GM18498 (cell line): ENCODE data around the gene BBS9.

Experiments
- ATAC-seq: cut with Tn5 transposase; IDR thresholded peaks from one replicate; pipeline ENCODE4 v1.9.1; 2021; ENCODE audit warnings: mild to moderate bottlenecking, moderate library complexity; ENCODE audit not compliant: unreplicated experiment

BBS9 gene

GRCh38 chr7:33582533-33582932 is 453.2 kb downstream of the BBS9 start:
- no peak for ATAC-seq

GRCh38 chr7:33589911-33590310 is 460.5 kb downstream of the BBS9 start:
- no peak for ATAC-seq

- no peak for ATAC-seq
Measured at GRCh38 chr7:33590916-33591315, 461.6 kb downstream of the BBS9 start.

DNA sequence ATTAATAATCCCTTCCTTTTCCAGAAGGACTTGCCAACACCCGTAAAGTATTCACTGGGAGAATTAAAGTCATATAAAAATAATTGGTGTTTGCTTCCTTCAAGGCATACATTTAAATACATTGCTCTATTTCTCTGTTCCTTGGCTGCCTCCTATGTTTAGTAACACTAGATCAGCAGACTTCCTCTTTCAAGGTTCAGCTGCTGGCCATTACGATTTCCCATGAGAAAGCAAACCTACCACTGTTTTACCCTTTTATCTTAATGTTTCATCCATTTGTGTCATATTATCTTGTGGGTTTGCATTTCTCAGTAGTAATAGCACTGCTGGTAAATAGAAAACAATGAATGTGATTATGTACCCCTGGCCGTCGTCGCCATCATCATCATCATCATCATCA is 462.1 kb downstream of the BBS9 start:
- ATAC-seq: no peak

- ATAC-seq: no peak
Measured at GRCh38 chr7:33592718-33593117, 463.4 kb downstream of the BBS9 start.

DNA sequence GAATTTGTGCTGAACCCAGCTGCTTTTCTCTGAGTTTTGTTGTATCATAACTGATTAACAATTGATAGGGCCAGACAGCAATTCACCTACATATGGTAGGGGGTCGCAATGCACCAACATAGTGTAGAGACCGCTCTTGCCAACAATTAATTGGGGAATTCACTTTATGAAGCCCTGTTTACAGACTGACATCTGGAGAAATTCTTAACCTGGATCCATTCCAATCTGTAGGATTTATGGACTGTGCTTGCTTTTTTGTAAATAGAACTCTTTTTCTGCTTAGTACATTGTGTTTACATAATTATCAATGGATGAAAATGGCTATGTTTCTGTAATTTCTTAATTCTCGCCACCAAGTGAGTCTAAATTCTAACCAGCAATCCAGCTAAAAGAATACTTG is 464.2 kb downstream of the BBS9 start:
- no peak for ATAC-seq

- ATAC-seq: no peak
Measured at GRCh38 chr7:33596686-33597085, 467.3 kb downstream of the BBS9 start.

DNA sequence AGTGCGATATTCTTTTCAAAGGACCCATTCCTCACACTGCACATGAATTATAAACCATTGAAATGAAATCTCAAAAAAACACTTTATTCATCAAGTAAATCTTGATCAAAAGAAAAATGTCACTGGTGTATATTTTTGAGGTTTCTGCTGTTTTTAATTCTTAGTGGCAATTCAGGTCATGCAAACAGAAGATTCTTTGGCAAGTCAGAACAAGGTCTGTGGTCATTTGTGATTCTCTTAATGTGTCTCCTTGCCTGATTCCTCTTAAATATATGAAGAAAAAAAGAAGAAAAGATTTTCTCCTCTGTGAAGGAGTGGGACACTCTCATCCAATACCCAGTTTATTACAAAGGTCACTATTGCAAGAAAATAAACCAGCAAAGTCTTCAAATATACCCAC is 467.8 kb downstream of the BBS9 start:
- no peak for ATAC-seq

DNA sequence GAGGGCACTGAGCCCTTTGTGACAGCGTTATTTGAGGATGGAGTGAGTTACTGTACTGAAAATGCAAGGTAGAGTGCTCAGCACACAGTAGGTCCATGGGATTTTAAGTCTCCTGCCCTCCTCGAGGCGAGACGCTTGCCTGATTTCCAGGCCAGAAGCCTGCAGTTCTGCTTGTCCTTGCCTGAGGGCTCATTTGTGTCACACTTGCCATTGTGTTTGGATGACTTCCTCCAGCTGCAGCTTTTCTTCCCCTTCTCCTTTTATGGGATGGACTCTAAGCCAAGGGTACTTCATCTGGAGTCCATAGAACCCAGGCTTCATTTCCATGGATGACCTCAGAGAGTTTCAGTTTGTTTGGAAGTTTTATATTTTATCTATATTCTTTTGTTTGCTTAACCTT is 471.7 kb downstream of the BBS9 start:
- no peak for ATAC-seq

- ATAC-seq: no peak
Measured at GRCh38 chr7:33601884-33602283, 472.5 kb downstream of the BBS9 start.

- no peak for ATAC-seq
Measured at GRCh38 chr7:33604056-33604455, 474.7 kb downstream of the BBS9 start.

- no peak for ATAC-seq
Measured at GRCh38 chr7:33610918-33611317, 481.6 kb downstream of the BBS9 start.

GRCh38 chr7:33612442-33612841 is 483.1 kb downstream of the BBS9 start:
- ATAC-seq: no peak

GRCh38 chr7:33614357-33615117 is 485.2 kb downstream of the BBS9 start:
- ATAC-seq: no peak

- ATAC-seq: no peak
Measured at GRCh38 chr7:33616752-33617151, 487.4 kb downstream of the BBS9 start.

GRCh38 chr7:33619264-33619663 is 489.9 kb downstream of the BBS9 start:
- ATAC-seq: no peak

GRCh38 chr7:33623267-33623666 is 493.9 kb downstream of the BBS9 start:
- ATAC-seq: no peak

DNA sequence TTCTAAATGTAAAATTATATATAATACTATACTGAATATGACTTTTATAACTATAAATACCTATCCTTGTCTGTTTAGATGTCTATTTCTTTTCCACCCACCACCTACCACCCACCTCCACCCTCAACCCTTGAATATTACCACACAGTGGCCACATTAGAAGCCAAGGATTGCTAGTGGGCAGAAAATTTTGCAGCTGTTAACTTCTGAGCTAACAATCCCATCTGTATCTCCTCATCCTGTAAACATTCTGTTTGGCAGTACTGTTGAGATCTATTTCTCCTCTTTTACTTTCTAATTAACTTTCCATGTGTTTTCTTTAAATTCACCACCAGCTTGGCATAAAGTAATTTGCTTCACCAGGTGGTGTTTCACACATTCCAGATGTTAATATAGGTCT is 494.9 kb downstream of the BBS9 start:
- ATAC-seq: no peak

DNA sequence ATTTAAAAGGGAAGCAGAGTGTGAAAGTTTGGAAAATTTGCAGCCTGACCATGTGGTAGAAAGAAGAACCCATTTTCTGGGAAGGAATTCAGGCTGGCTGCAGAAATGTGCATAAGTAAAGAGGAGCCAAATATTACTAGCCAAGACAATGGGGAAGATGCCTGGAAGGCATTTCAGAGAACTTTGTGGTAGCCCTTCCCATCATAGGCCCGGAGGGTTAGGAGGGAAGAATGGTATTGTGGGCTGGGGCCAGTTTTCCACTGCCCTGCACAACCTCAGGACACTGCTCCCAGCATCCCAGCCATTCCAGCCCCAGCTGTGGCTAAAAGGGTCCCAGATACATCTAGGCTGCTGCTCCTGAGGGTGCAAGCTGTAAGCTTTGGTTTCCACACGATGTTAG is 497.5 kb downstream of the BBS9 start:
- ATAC-seq: no peak

GRCh38 chr7:33627741-33628140 is 498.4 kb downstream of the BBS9 start:
- no peak for ATAC-seq

DNA sequence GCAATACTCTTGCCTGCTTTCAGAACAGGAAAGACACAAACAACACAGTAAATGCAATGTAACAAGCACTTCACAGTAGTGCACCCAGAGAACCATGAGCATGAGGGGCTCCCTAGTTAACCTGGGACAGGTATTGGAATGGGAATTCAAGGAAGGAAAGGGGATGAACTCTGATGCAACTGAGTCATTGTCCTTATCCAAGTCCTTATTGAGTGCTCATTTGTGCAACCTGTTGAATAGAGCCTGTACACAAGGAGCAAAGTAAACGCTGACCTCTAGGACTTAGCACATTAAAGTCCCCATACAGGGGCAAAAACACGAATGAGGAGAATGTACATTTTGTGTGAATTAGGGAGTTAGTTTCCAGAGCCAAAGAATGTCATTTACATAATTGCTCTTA is 499.5 kb downstream of the BBS9 start:
- no peak for ATAC-seq

GRCh38 chr7:33630359-33630758 is 501.0 kb downstream of the BBS9 start:
- ATAC-seq: no peak

DNA sequence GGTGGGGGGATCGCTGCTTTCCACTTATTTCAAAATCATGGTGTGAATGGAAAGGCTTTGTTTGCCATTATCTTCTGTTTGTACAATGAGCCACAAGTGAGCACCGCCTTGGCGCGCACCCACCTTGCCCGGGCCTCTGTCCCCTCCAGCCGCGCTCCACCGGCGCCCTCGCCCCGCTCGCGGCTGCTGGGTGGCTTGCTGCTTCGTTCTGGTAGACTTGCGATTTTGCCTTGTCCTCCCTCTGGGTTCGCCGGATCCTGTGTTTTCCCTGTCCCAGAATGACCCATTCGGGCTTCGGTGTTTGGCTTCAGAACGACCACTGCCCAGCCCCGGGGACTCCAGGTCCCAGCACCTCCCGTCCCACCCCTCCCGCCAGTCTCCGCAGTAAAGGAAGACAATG is 503.0 kb downstream of the BBS9 start:
- ATAC-seq: no peak
